HCT116 (cell line): ENCODE data around the gene CAV1.

Experiments used
- CEBPB ChIP-seq: IDR thresholded peaks from 2 replicates; pipeline ENCODE4 v1.6.1; 2012; ENCODE audit warnings: low read depth
- EZH2 ChIP-seq: fragments of 200-600 bp; sonication (generic); IDR thresholded peaks from 2 replicates; pipeline ENCODE4 v1.6.1; 2017; ENCODE audit warnings: antibody characterized with exemption, mixed run types
- EZH2phosphoT487 ChIP-seq: fragments of 200-600 bp; IDR thresholded peaks from 2 replicates; pipeline ENCODE4 v1.6.1; 2018; ENCODE audit warnings: antibody characterized with exemption, borderline replicate concordance
- FOSL1 ChIP-seq: IDR thresholded peaks from 2 replicates; pipeline ENCODE4 v1.6.1; 2012; ENCODE audit warnings: low read depth
- JUND ChIP-seq: IDR thresholded peaks from 2 replicates; pipeline ENCODE4 v1.6.1; 2012
- POLR2A ChIP-seq: IDR thresholded peaks from 2 replicates; pipeline ENCODE4 v1.7.0; 2011; ENCODE audit warnings: borderline replicate concordance; ENCODE audit not compliant: insufficient read depth, insufficient read length; ENCODE audit errors: extremely low read depth
- RAD21 ChIP-seq: IDR thresholded peaks from 2 replicates; pipeline ENCODE4 v1.6.1; 2012; ENCODE audit warnings: low read depth, mild to moderate bottlenecking
- SIN3A ChIP-seq: IDR thresholded peaks from 2 replicates; pipeline ENCODE4 v1.6.1; 2012; ENCODE audit warnings: low read depth
- SRF ChIP-seq: IDR thresholded peaks from 2 replicates; pipeline ENCODE4 v1.6.1; 2012; ENCODE audit warnings: low read depth
- TF ChIP-seq, protein P1 (sequence below), 3 experiments: fragments of 200-600 bp in 1 of 3; sonication (generic) in 1 of 3; IDR thresholded peaks in 2 of 3; conservative IDR thresholded peaks in 1 of 3; 2 replicates each; pipeline ENCODE4 v1.5.1; 2012 to 2017; ENCODE audit warnings: low read depth in 2 of 3, low read length in 2 of 3, antibody characterized with exemption in 1 of 3, borderline replicate concordance in 1 of 3, control low read depth in 1 of 3, mild to moderate bottlenecking in 1 of 3, mixed read lengths in 1 of 3, mixed run types in 1 of 3, moderate library complexity in 1 of 3; ENCODE audit not compliant: insufficient read depth in 1 of 3
- TF ChIP-seq, protein P2 (sequence below): IDR thresholded peaks from 2 replicates; pipeline ENCODE4 v1.6.1; 2012
- TF ChIP-seq, protein P3 (sequence below): IDR thresholded peaks from 2 replicates; pipeline ENCODE4 v1.6.1; 2012
- TF ChIP-seq, protein P4 (sequence below): IDR thresholded peaks from 2 replicates; pipeline ENCODE4 v1.6.1; 2012; ENCODE audit warnings: low read depth

DNA sequence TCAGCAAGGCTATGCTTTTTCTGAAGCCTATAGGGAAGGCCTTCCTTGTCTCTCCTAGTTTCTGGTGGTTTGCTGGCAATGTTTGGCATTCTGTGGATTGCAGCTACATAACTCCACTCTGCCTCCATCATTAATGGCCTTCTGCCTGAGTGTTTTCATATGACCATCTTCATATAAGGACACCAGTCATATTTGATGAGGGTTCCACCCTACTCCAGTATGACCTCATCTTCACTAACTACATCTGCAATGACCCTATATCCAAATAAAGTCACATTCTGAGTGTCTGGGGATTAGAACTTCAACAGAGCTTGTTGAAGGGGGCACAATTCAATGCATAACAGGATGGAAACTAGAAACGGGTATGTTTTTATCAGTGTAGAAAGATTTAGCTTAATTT is 22.1 kb downstream of the CAV1 start:
- TF ChIP-seq, protein P1, sequence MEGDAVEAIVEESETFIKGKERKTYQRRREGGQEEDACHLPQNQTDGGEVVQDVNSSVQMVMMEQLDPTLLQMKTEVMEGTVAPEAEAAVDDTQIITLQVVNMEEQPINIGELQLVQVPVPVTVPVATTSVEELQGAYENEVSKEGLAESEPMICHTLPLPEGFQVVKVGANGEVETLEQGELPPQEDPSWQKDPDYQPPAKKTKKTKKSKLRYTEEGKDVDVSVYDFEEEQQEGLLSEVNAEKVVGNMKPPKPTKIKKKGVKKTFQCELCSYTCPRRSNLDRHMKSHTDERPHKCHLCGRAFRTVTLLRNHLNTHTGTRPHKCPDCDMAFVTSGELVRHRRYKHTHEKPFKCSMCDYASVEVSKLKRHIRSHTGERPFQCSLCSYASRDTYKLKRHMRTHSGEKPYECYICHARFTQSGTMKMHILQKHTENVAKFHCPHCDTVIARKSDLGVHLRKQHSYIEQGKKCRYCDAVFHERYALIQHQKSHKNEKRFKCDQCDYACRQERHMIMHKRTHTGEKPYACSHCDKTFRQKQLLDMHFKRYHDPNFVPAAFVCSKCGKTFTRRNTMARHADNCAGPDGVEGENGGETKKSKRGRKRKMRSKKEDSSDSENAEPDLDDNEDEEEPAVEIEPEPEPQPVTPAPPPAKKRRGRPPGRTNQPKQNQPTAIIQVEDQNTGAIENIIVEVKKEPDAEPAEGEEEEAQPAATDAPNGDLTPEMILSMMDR (IDR thresholded peaks at IDR 0.05 in 2 of 3, conservative IDR thresholded peaks at IDR 0.05 in 1 of 3; ENCODE audit: borderline replicate concordance in 1 of 3, insufficient read depth in 1 of 3, low read depth in 2 of 3, low read length in 2 of 3): no peak
- TF ChIP-seq EZH2 (no peak), SRF (no peak), SIN3A (no peak), POLR2A (no peak), JUND (no peak), RAD21 (no peak), CEBPB (no peak), FOSL1 (no peak), EZH2phosphoT487 (no peak)
- TF ChIP-seq, protein P2, sequence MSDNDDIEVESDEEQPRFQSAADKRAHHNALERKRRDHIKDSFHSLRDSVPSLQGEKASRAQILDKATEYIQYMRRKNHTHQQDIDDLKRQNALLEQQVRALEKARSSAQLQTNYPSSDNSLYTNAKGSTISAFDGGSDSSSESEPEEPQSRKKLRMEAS: no peak
- TF ChIP-seq, protein P3, sequence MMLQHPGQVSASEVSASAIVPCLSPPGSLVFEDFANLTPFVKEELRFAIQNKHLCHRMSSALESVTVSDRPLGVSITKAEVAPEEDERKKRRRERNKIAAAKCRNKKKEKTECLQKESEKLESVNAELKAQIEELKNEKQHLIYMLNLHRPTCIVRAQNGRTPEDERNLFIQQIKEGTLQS: no peak
- TF ChIP-seq, protein P4, sequence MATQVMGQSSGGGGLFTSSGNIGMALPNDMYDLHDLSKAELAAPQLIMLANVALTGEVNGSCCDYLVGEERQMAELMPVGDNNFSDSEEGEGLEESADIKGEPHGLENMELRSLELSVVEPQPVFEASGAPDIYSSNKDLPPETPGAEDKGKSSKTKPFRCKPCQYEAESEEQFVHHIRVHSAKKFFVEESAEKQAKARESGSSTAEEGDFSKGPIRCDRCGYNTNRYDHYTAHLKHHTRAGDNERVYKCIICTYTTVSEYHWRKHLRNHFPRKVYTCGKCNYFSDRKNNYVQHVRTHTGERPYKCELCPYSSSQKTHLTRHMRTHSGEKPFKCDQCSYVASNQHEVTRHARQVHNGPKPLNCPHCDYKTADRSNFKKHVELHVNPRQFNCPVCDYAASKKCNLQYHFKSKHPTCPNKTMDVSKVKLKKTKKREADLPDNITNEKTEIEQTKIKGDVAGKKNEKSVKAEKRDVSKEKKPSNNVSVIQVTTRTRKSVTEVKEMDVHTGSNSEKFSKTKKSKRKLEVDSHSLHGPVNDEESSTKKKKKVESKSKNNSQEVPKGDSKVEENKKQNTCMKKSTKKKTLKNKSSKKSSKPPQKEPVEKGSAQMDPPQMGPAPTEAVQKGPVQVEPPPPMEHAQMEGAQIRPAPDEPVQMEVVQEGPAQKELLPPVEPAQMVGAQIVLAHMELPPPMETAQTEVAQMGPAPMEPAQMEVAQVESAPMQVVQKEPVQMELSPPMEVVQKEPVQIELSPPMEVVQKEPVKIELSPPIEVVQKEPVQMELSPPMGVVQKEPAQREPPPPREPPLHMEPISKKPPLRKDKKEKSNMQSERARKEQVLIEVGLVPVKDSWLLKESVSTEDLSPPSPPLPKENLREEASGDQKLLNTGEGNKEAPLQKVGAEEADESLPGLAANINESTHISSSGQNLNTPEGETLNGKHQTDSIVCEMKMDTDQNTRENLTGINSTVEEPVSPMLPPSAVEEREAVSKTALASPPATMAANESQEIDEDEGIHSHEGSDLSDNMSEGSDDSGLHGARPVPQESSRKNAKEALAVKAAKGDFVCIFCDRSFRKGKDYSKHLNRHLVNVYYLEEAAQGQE: no peak
